ENCODE results near the gene TMCO5A. TPM values are rescaled to one million over a fixed set of nuclear protein-coding genes. Genes with fewer than 3 reads are reported as not detected.

The TMCO5A gene
- not detected for total RNA-seq
- long read RNA-seq, result 0 reads

DNA sequence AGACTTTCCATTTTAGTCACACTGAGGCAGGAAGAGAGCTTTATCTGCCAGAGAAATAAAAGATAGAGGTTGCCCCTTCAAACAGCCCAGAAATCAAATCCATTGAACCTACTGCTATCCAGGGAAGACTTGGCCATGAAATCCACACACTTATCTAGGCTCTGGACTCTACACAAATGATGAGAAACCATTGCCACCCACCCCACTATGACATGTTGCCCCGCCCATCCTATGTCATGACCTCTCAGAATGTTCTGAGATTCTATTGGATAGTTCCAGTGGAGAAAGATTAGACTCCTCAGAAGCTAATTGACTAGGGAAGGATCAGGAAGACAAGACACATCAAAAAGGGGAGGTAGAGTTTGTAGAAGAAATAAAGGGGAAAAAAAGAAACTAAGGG lies at the start of gene TMCO5A:
Gene TMCO5A, plus strand, starts transcription at position 301 of the 400 bp plus-strand sequence. CDS start 1,684 bp downstream, outside the sequence.
- no peaks in the 10 kb centered on the region for H3K9me3 ChIP-seq
- no peaks in the 10 kb centered on the region for H3K36me3 ChIP-seq
- WGBS (ENCODE audit: insufficient coverage, low coverage, low lambda C conversion rate, missing lambda C conversion rate), result 9% methylated on average over 1 of the region's 1 CpG
- intact Hi-C loops (cut with DNase I), result no loop called here
- ATAC-seq (no peak), DNase-seq (no peak)
- no peak within 1 kb of the TSS for H3K27ac ChIP-seq
- no peaks in the 10 kb centered on the region for H3K4me1 ChIP-seq
- H3K4me3 ChIP-seq, result no peak within 1 kb of the TSS
- no peak for TF ChIP-seq POLR2A (IDR thresholded peaks at IDR 0.05)
- TF ChIP-seq, protein P1, sequence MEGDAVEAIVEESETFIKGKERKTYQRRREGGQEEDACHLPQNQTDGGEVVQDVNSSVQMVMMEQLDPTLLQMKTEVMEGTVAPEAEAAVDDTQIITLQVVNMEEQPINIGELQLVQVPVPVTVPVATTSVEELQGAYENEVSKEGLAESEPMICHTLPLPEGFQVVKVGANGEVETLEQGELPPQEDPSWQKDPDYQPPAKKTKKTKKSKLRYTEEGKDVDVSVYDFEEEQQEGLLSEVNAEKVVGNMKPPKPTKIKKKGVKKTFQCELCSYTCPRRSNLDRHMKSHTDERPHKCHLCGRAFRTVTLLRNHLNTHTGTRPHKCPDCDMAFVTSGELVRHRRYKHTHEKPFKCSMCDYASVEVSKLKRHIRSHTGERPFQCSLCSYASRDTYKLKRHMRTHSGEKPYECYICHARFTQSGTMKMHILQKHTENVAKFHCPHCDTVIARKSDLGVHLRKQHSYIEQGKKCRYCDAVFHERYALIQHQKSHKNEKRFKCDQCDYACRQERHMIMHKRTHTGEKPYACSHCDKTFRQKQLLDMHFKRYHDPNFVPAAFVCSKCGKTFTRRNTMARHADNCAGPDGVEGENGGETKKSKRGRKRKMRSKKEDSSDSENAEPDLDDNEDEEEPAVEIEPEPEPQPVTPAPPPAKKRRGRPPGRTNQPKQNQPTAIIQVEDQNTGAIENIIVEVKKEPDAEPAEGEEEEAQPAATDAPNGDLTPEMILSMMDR (IDR thresholded peaks at IDR 0.05), result no peak
- H3K27me3 ChIP-seq, result no peaks in the 10 kb centered on the region

GRCh38 chr15:37885651-37886050 lies 48.8 kb upstream of the TMCO5A start:
- Histone ChIP-seq H3K27ac (no peak overlapping the region), H3K36me3 (no peaks in the 10 kb centered on the region), H3K9me3 (no peaks in the 10 kb centered on the region), H3K4me1 (peaks cover 0 to 11% (median 4%) of the 10 kb centered on the region in 4 donors), H3K27me3 (no peaks in the 10 kb centered on the region), H3K4me3 (no peak overlapping the region)
- no peak for TF ChIP-seq POLR2A (IDR thresholded peaks at IDR 0.05)
- TF ChIP-seq, protein P1 (IDR thresholded peaks at IDR 0.05), result no peak
- DNase-seq (no peak), ATAC-seq (peak in 2 of 4 donors; percentile 77 to 85)
- intact Hi-C loops (cut with DNase I), result no loop called here

DNA sequence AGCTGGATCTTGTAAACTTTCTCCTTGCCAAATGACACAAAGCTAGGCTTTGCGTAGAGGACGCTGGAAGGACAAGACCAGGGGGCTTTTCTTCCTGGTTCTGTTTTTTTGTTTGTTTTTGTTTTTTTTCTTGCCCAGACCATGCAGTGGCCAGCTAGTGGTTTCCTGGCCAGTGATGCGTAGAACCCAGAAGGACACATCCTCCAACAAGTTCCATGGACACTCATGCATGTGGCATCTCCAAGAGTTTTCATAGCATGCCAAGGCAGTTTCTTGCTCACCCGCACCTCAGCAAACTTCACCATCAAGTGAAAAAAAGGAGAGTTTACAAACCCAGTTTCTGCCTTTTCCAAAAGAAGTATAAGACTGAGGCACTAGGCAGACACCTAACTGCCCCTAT lies 46.1 kb upstream of the TMCO5A start:
- intact Hi-C loops (cut with DNase I), result no loop called here
- no peaks in the 10 kb centered on the region for H3K27me3 ChIP-seq
- H3K36me3 ChIP-seq, result no peaks in the 10 kb centered on the region
- H3K4me1 ChIP-seq, result peaks cover 0 to 11% (median 5%) of the 10 kb centered on the region in 4 donors
- WGBS (ENCODE audit: insufficient coverage, low coverage, low lambda C conversion rate, missing lambda C conversion rate), result 93% methylated on average over 4 of the region's 4 CpGs
- no peak overlapping the region for H3K4me3 ChIP-seq
- H3K9me3 ChIP-seq, result no peaks in the 10 kb centered on the region
- DNase-seq (no peak), ATAC-seq (no peak)
- TF ChIP-seq, protein P1 (IDR thresholded peaks at IDR 0.05), result no peak
- no peak for TF ChIP-seq POLR2A (IDR thresholded peaks at IDR 0.05)
- no peak overlapping the region for H3K27ac ChIP-seq

GRCh38 chr15:37891766-37892368 lies 42.6 kb upstream of the TMCO5A start:
- 42% methylated on average over 4 of the region's 4 CpGs for WGBS (ENCODE audit: insufficient coverage, low coverage, low lambda C conversion rate, missing lambda C conversion rate)
- ATAC-seq (peak; percentile 84 to 90 (median 88)), DNase-seq (no peak)
- TF ChIP-seq, protein P1 (IDR thresholded peaks at IDR 0.05), result peak; percentile 73 to 86 (median 81)
- TF ChIP-seq POLR2A (IDR thresholded peaks at IDR 0.05), result no peak
- intact Hi-C loops (cut with DNase I), result no loop called here
- Histone ChIP-seq H3K4me1 (peaks cover 0 to 3% (median 0%) of the 10 kb centered on the region in 4 donors), H3K9me3 (no peaks in the 10 kb centered on the region), H3K27ac (no peak overlapping the region), H3K27me3 (no peaks in the 10 kb centered on the region), H3K4me3 (no peak overlapping the region), H3K36me3 (no peaks in the 10 kb centered on the region)

- DNase-seq (peak in 1 of 3 donors; percentile 75), ATAC-seq (peak; percentile 91 to 97 (median 94))
- TF ChIP-seq POLR2A (IDR thresholded peaks at IDR 0.05), result no peak
- TF ChIP-seq, protein P1 (IDR thresholded peaks at IDR 0.05), result no peak
- Histone ChIP-seq H3K27ac (no peak overlapping the region), H3K4me1 (peaks cover 0 to 3% (median 0%) of the 10 kb centered on the region in 4 donors), H3K4me3 (no peak overlapping the region), H3K9me3 (no peaks in the 10 kb centered on the region), H3K36me3 (no peaks in the 10 kb centered on the region), H3K27me3 (no peaks in the 10 kb centered on the region)
- intact Hi-C loops (cut with DNase I), result no loop called here
These were observed 41.1 kb upstream of the TMCO5A start for GRCh38 chr15:37893309-37893708.

Data from right lobe of liver (tissue), 6 donors.